HEK293 (cell line): ENCODE data around the gene H3-3A.

ENCODE experiments used
- GLI2 ChIP-seq: fragments of 450-650 bp; formaldehyde crosslinking; IDR thresholded peaks from 2 replicates; pipeline ENCODE4; 2017; ENCODE audit warnings: missing biosample characterization, missing genetic modification characterization, low read depth, borderline replicate concordance
- GLI4 ChIP-seq: fragments of 450-650 bp; formaldehyde crosslinking; IDR thresholded peaks from 2 replicates; pipeline ENCODE4 v1.5.1; 2016; ENCODE audit warnings: missing biosample characterization, missing genetic modification characterization
- GLIS1 ChIP-seq: fragments of 450-650 bp; formaldehyde crosslinking; IDR thresholded peaks from 2 replicates; pipeline ENCODE4 v1.5.1; 2016; ENCODE audit warnings: missing biosample characterization, missing genetic modification characterization
- HIC1 ChIP-seq: fragments of 450-650 bp; formaldehyde crosslinking; IDR thresholded peaks from 2 replicates; pipeline ENCODE4 v1.5.1; 2016; ENCODE audit warnings: missing biosample characterization, missing genetic modification characterization
- HOXA7 ChIP-seq: sonication (generic); formaldehyde crosslinking; IDR thresholded peaks from 2 replicates; pipeline ENCODE4 v1.8.1; 2022; ENCODE audit warnings: missing genetic modification reagents, borderline replicate concordance
- INSM2 ChIP-seq: fragments of 450-650 bp; formaldehyde crosslinking; IDR thresholded peaks from 2 replicates; pipeline ENCODE4 v1.5.1; 2016; ENCODE audit warnings: missing biosample characterization, missing genetic modification characterization
- KLF17 ChIP-seq: fragments of 450-650 bp; formaldehyde crosslinking; IDR thresholded peaks from 2 replicates; pipeline ENCODE4 v1.5.1; 2016; ENCODE audit warnings: missing biosample characterization, missing genetic modification characterization
- SCRT1 ChIP-seq: fragments of 450-650 bp; formaldehyde crosslinking; IDR thresholded peaks from 2 replicates; pipeline ENCODE4 v1.5.1; 2016; ENCODE audit warnings: missing biosample characterization, missing genetic modification characterization, borderline replicate concordance
- SP3 ChIP-seq: fragments of 450-650 bp; formaldehyde crosslinking; IDR thresholded peaks from 2 replicates; pipeline ENCODE4 v1.5.1; 2016; ENCODE audit warnings: missing biosample characterization, missing genetic modification characterization
- TRIM28 ChIP-seq: IDR thresholded peaks from 2 replicates; pipeline ENCODE4 v1.6.1; 2011; ENCODE audit warnings: low read length, control low read depth, borderline replicate concordance
- YY1 ChIP-seq: fragments of 450-650 bp; formaldehyde crosslinking; IDR thresholded peaks from 2 replicates; pipeline ENCODE4 v1.5.1; 2018; ENCODE audit warnings: missing biosample characterization, missing genetic modification characterization
- ZBTB1 ChIP-seq: fragments of 450-650 bp; formaldehyde crosslinking; IDR thresholded peaks from 2 replicates; pipeline ENCODE4 v1.5.1; 2016; ENCODE audit warnings: missing biosample characterization, missing genetic modification characterization
- ZBTB8A ChIP-seq: fragments of 450-650 bp; formaldehyde crosslinking; IDR thresholded peaks from 2 replicates; pipeline ENCODE4 v1.5.1; 2016; ENCODE audit warnings: missing biosample characterization, missing genetic modification characterization
- ZNF121 ChIP-seq: fragments of 450-650 bp; formaldehyde crosslinking; IDR thresholded peaks from 2 replicates; pipeline ENCODE4 v1.5.1; 2016; ENCODE audit warnings: missing biosample characterization, missing genetic modification characterization
- ZNF140 ChIP-seq: fragments of 450-650 bp; formaldehyde crosslinking; IDR thresholded peaks from 2 replicates; pipeline ENCODE4 v1.5.1; 2016; ENCODE audit warnings: missing biosample characterization, missing genetic modification characterization
- ZNF23 ChIP-seq: fragments of 450-650 bp; formaldehyde crosslinking; IDR thresholded peaks from 2 replicates; pipeline ENCODE4 v1.5.1; 2016; ENCODE audit warnings: missing biosample characterization, missing genetic modification characterization, borderline replicate concordance
- ZNF266 ChIP-seq: fragments of 450-650 bp; formaldehyde crosslinking; IDR thresholded peaks from 2 replicates; pipeline ENCODE4 v1.5.1; 2016; ENCODE audit warnings: missing biosample characterization, missing genetic modification characterization, low read depth
- ZNF274 ChIP-seq, 2 experiments: fragments of 200-500 bp in 1 of 2; fragments of 450-650 bp in 1 of 2; sonication (Bioruptor generic) in 1 of 2; formaldehyde crosslinking in 1 of 2; IDR thresholded peaks; 2 replicates each; pipeline versions ENCODE4 v1.5.1 to v1.6.1; 2014 to 2016; ENCODE audit warnings: borderline replicate concordance in 1 of 2, inconsistent platforms in 1 of 2, low read length in 1 of 2, missing biosample characterization in 1 of 2, missing genetic modification characterization in 1 of 2
- ZNF324 ChIP-seq: fragments of 450-650 bp; formaldehyde crosslinking; IDR thresholded peaks from 2 replicates; pipeline ENCODE4 v1.5.1; 2016; ENCODE audit warnings: missing biosample characterization, missing genetic modification characterization
- ZNF544 ChIP-seq: fragments of 450-650 bp; formaldehyde crosslinking; IDR thresholded peaks from 2 replicates; pipeline ENCODE4 v1.5.0; 2017; ENCODE audit warnings: missing biosample characterization, missing genetic modification characterization
- ZNF555 ChIP-seq: fragments of 450-650 bp; formaldehyde crosslinking; conservative IDR thresholded peaks from 2 replicates; pipeline ENCODE4 v1.5.1; 2017; ENCODE audit warnings: missing biosample characterization, mild to moderate bottlenecking, missing genetic modification characterization, inconsistent platforms
- ZNF629 ChIP-seq: fragments of 450-650 bp; formaldehyde crosslinking; IDR thresholded peaks from 2 replicates; pipeline ENCODE4 v1.5.1; 2017; ENCODE audit warnings: missing biosample characterization, missing genetic modification characterization
- ZNF658 ChIP-seq: fragments of 450-650 bp; formaldehyde crosslinking; IDR thresholded peaks from 2 replicates; pipeline ENCODE4; 2016; ENCODE audit warnings: missing biosample characterization, missing genetic modification characterization
- ZNF670 ChIP-seq: fragments of 450-650 bp; formaldehyde crosslinking; IDR thresholded peaks from 2 replicates; pipeline ENCODE4 v1.5.1; 2016; ENCODE audit warnings: missing biosample characterization, missing genetic modification characterization, low read depth
- ZNF701 ChIP-seq: fragments of 450-650 bp; formaldehyde crosslinking; IDR thresholded peaks from 2 replicates; pipeline ENCODE4 v1.5.1; 2016; ENCODE audit warnings: missing biosample characterization, missing genetic modification characterization
- ZNF704 ChIP-seq: fragments of 450-650 bp; formaldehyde crosslinking; IDR thresholded peaks from 2 replicates; pipeline ENCODE4 v1.5.1; 2016; ENCODE audit warnings: missing biosample characterization, missing genetic modification characterization
- TF ChIP-seq, protein P1 (sequence below): fragments of 450-650 bp; formaldehyde crosslinking; IDR thresholded peaks from 2 replicates; pipeline ENCODE4 v1.5.1; 2016; ENCODE audit warnings: missing biosample characterization, missing genetic modification characterization
- TF ChIP-seq, protein P2 (sequence below): fragments of 450-650 bp; formaldehyde crosslinking; IDR thresholded peaks from 2 replicates; pipeline ENCODE4; 2016; ENCODE audit warnings: missing biosample characterization, missing genetic modification characterization
- TF ChIP-seq, protein P3 (sequence below): fragments of 450-650 bp; formaldehyde crosslinking; IDR thresholded peaks from 2 replicates; pipeline ENCODE4 v1.5.1; 2016; ENCODE audit warnings: missing biosample characterization, missing genetic modification characterization

Gene H3-3A

DNA sequence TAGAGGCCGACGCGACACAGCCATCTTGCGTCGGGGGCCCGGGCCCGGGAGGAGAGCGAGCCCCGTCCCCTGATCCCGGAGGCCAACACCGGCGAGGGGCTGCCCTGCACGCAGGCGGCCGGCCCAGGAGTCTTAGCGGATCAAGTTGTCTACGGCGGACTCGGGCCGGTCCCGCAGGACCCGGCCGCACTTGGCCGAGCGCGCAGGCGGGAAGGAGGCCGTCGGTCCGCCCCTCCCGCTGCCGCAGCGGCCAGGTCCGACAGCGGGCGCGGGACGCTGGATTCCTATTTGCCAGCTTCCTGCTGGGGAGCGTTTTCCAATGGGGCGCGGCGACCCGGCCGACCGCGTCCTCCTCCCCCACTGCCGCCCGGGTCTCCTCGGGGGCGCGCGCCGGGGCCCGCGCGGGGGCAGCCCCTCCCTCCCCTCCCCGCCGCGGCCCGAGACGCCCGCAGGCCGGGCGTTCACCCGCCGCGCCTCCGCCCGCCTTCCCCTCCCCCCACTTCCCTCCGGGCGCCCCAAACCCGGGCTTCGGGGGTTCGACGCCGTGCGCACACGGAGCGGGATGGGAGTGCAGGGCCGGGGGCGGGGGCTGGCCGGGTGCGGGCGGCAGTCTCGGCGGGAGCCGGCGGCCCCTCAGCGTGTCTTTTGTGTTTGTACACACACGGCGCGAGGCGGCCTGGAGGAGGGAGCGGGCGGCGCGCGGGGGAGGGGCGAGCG, 517 bp upstream of the H3-3A start (continued):
- TF ChIP-seq ZNF544 (no peak), ZNF140 (tag by site-specific recombination) (no peak), ZNF704 (tag by site-specific recombination) (no peak), ZNF701 (no peak), TRIM28 (peak; percentile 50; the same call in 1 of the 2 replicates), ZBTB1 (tag by site-specific recombination) (no peak), ZNF23 (tag by site-specific recombination) (no peak), ZNF555 (tag by site-specific recombination) (no peak), INSM2 (peak; percentile 69; the same call in 1 of the 2 replicates), ZNF658 (no peak), YY1 (tag by site-specific recombination) (peak; percentile 95), ZNF670 (tag by site-specific recombination) (no peak), ZNF324 (peak; percentile 13; the same call in 1 of the 2 replicates), KLF17 (tag by site-specific recombination) (peak; percentile 83), SCRT1 (tag by site-specific recombination) (no peak), SP3 (tag by site-specific recombination) (peak; percentile 61), GLIS1 (tag by site-specific recombination) (peak; percentile 72), ZNF629 (tag by site-specific recombination) (no peak; the same call in none of the 2 replicates), ZBTB8A (tag by site-specific recombination) (peak; percentile 95), HOXA7 (CRISPR knock-in tag) (no peak), ZNF274 (IDR thresholded peaks at IDR 0.05; ENCODE audit: low read length) (no peak), ZNF274 (tag by site-specific recombination; IDR thresholded peaks at IDR 0.05; ENCODE audit: borderline replicate concordance) (no peak), ZNF266 (tag by site-specific recombination) (no peak), ZNF121 (tag by site-specific recombination) (peak; percentile 88), GLI2 (tag by site-specific recombination) (peak; percentile 42; the same call in 1 of the 2 replicates), HIC1 (no peak), GLI4 (tag by site-specific recombination) (peak; percentile 87)
- TF ChIP-seq, protein P1, sequence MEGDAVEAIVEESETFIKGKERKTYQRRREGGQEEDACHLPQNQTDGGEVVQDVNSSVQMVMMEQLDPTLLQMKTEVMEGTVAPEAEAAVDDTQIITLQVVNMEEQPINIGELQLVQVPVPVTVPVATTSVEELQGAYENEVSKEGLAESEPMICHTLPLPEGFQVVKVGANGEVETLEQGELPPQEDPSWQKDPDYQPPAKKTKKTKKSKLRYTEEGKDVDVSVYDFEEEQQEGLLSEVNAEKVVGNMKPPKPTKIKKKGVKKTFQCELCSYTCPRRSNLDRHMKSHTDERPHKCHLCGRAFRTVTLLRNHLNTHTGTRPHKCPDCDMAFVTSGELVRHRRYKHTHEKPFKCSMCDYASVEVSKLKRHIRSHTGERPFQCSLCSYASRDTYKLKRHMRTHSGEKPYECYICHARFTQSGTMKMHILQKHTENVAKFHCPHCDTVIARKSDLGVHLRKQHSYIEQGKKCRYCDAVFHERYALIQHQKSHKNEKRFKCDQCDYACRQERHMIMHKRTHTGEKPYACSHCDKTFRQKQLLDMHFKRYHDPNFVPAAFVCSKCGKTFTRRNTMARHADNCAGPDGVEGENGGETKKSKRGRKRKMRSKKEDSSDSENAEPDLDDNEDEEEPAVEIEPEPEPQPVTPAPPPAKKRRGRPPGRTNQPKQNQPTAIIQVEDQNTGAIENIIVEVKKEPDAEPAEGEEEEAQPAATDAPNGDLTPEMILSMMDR (tag by site-specific recombination): peak; percentile 40; the same call in 1 of the 2 replicates
- TF ChIP-seq, protein P2, sequence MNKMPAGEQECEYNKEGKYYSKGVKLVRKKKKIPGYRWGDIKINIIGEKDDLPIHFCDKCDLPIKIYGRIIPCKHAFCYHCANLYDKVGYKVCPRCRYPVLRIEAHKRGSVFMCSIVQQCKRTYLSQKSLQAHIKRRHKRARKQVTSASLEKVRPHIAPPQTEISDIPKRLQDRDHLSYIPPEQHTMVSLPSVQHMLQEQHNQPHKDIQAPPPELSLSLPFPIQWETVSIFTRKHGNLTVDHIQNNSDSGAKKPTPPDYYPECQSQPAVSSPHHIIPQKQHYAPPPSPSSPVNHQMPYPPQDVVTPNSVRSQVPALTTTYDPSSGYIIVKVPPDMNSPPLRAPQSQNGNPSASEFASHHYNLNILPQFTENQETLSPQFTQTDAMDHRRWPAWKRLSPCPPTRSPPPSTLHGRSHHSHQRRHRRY (tag by site-specific recombination): no peak
- TF ChIP-seq, protein P3, sequence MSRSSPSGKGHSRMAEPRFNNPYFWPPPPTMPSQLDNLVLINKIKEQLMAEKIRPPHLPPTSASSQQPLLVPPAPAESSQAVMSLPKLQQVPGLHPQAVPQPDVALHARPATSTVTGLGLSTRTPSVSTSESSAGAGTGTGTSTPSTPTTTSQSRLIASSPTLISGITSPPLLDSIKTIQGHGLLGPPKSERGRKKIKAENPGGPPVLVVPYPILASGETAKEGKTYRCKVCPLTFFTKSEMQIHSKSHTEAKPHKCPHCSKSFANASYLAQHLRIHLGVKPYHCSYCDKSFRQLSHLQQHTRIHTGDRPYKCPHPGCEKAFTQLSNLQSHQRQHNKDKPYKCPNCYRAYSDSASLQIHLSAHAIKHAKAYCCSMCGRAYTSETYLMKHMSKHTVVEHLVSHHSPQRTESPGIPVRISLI (tag by site-specific recombination): no peak
